DOHH2 (cell line): ENCODE measurements around the gene GFM1.

Experiments used
- H3F3A ChIP-seq: fragments of 200-600 bp; sonication (generic), shearing (Covaris generic); 2 replicates; pipeline ENCODE4 v1.6.0; 2016; ENCODE audit warnings: antibody characterized with exemption, mild to moderate bottlenecking; ENCODE audit not compliant: control insufficient read depth, insufficient read depth
- H3K27ac ChIP-seq: fragments of 200-600 bp; sonication (generic); 2 replicates; pipeline ENCODE4 v1.5.1; 2014; ENCODE audit warnings: low read depth, mild to moderate bottlenecking, low read length, moderate library complexity
- H3K27me3 ChIP-seq: fragments of 200-600 bp; sonication (generic); 2 replicates; pipeline ENCODE4 v1.6.1; 2014; ENCODE audit warnings: mild to moderate bottlenecking, low read length, mixed read lengths; ENCODE audit not compliant: control insufficient read depth
- H3K36me3 ChIP-seq: fragments of 200-600 bp; sonication (generic); 2 replicates; pipeline ENCODE4 v1.6.1; 2014; ENCODE audit warnings: mild to moderate bottlenecking, low read length, moderate library complexity, mixed read lengths; ENCODE audit not compliant: control insufficient read depth
- H3K4me1 ChIP-seq: fragments of 200-600 bp; sonication (generic); 2 replicates; pipeline ENCODE4 v1.6.1; 2014; ENCODE audit warnings: mild to moderate bottlenecking, low read length, mixed read lengths; ENCODE audit not compliant: control insufficient read depth
- H3K4me2 ChIP-seq: fragments of 200-600 bp; sonication (generic); 2 replicates; pipeline ENCODE4 v1.6.0; 2014; ENCODE audit warnings: mild to moderate bottlenecking, low read length, moderate library complexity
- H3K4me3 ChIP-seq: fragments of 200-600 bp; sonication (generic); 2 replicates; pipeline ENCODE4 v1.5.1; 2014; ENCODE audit warnings: mild to moderate bottlenecking, low read length, mixed read lengths
- H3K79me2 ChIP-seq: fragments of 200-600 bp; sonication (generic); 2 replicates; pipeline ENCODE4 v1.6.1; 2014; ENCODE audit warnings: mild to moderate bottlenecking, low read length, mixed read lengths; ENCODE audit not compliant: control insufficient read depth
- H3K9me2 ChIP-seq: fragments of 200-600 bp; sonication (generic); replicated peaks from 2 replicates; pipeline ENCODE4 v1.6.1; 2014; ENCODE audit warnings: mild to moderate bottlenecking, low read length, mixed read lengths; ENCODE audit not compliant: control insufficient read depth
- H3K9me3 ChIP-seq: fragments of 200-600 bp; sonication (generic); 2 replicates; pipeline ENCODE4 v1.6.1; 2014; ENCODE audit warnings: antibody characterized with exemption, low read length, mixed read lengths; ENCODE audit not compliant: control insufficient read depth, insufficient read depth
- H4K20me1 ChIP-seq: fragments of 200-600 bp; sonication (generic); 2 replicates; pipeline ENCODE4 v1.6.0; 2014; ENCODE audit warnings: low read depth, mild to moderate bottlenecking, antibody characterized with exemption, low read length, moderate library complexity; ENCODE audit not compliant: control insufficient read depth, insufficient read depth
- EZH2phosphoT487 ChIP-seq: fragments of 200-600 bp; sonication (generic); IDR thresholded peaks from 2 replicates; pipeline ENCODE4 v1.6.1; 2017; ENCODE audit warnings: borderline replicate concordance, mild to moderate bottlenecking, antibody characterized with exemption, low read length, moderate library complexity, mixed read lengths
- TF ChIP-seq, protein P1 (sequence below): fragments of 200-600 bp; sonication (generic); IDR thresholded peaks from one replicate; pipeline ENCODE4 v1.5.1; 2014; ENCODE audit warnings: antibody characterized with exemption, mild to moderate bottlenecking, low read depth, low read length; ENCODE audit not compliant: poor library complexity, severe bottlenecking

GFM1 gene

DNA sequence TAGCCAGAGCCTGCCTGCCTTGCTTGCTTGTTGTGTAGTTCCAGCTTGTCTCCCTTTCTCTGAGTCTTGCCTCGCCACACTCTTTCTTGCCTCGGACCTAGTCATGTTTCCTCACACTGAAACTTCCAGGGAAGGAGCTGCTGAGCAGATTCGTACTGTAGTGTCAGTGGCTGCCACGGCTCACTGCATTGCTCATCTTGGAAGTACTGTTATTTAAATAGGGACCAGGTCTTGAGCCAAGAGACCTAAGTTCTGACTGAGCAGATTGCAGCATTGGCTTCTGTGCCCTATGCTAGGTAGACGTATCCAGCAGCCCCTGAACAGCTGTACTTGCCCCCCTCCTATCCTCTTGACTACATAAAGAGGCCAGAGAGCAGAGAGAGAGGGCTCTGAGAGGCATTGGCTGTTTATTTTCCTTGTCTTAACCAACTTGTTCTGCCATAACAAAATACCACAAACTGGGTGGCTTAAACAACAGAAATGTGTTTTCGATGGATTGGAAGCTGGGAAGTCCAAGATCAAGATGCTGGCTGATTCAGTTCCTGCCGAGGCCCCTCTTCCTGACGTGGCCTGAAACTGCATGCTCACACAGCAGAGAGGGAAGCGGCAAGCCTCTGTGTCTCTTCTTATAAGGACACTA lies 93.8 kb downstream of the GFM1 start:
- Histone ChIP-seq H4K20me1 (no peaks in the 10 kb centered on the region), H3K27me3 (no peaks in the 10 kb centered on the region), H3K4me3 (no peak overlapping the region), H3F3A (no peaks in the 10 kb centered on the region), H3K36me3 (no peaks in the 10 kb centered on the region), H3K79me2 (no peaks in the 10 kb centered on the region), H3K4me1 (peaks cover 5% of the 10 kb centered on the region), H3K27ac (no peak overlapping the region), H3K9me3 (no peaks in the 10 kb centered on the region), H3K4me2 (no peak overlapping the region), H3K9me2 (no peaks in the 10 kb centered on the region)
- TF ChIP-seq EZH2phosphoT487: no peak
- TF ChIP-seq, protein P1, sequence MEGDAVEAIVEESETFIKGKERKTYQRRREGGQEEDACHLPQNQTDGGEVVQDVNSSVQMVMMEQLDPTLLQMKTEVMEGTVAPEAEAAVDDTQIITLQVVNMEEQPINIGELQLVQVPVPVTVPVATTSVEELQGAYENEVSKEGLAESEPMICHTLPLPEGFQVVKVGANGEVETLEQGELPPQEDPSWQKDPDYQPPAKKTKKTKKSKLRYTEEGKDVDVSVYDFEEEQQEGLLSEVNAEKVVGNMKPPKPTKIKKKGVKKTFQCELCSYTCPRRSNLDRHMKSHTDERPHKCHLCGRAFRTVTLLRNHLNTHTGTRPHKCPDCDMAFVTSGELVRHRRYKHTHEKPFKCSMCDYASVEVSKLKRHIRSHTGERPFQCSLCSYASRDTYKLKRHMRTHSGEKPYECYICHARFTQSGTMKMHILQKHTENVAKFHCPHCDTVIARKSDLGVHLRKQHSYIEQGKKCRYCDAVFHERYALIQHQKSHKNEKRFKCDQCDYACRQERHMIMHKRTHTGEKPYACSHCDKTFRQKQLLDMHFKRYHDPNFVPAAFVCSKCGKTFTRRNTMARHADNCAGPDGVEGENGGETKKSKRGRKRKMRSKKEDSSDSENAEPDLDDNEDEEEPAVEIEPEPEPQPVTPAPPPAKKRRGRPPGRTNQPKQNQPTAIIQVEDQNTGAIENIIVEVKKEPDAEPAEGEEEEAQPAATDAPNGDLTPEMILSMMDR: no peak

- Histone ChIP-seq H3K4me3 (no peak overlapping the region), H3K9me2 (no peaks in the 10 kb centered on the region), H3F3A (no peaks in the 10 kb centered on the region), H3K4me1 (peaks cover 10% of the 10 kb centered on the region), H4K20me1 (no peaks in the 10 kb centered on the region), H3K27me3 (no peaks in the 10 kb centered on the region), H3K36me3 (no peaks in the 10 kb centered on the region), H3K9me3 (no peaks in the 10 kb centered on the region), H3K4me2 (no peak overlapping the region), H3K27ac (no peak overlapping the region), H3K79me2 (no peaks in the 10 kb centered on the region)
- TF ChIP-seq, protein P1: no peak
- no peak for TF ChIP-seq EZH2phosphoT487
These were observed 94.3 kb downstream of the GFM1 start for GRCh38 chr3:158738653-158739052.

- no peaks in the 10 kb centered on the region for H3K79me2 ChIP-seq
- TF ChIP-seq, protein P1: no peak
- no peak for TF ChIP-seq EZH2phosphoT487
These were observed 94.8 kb downstream of the GFM1 start for GRCh38 chr3:158739078-158739477.

DNA sequence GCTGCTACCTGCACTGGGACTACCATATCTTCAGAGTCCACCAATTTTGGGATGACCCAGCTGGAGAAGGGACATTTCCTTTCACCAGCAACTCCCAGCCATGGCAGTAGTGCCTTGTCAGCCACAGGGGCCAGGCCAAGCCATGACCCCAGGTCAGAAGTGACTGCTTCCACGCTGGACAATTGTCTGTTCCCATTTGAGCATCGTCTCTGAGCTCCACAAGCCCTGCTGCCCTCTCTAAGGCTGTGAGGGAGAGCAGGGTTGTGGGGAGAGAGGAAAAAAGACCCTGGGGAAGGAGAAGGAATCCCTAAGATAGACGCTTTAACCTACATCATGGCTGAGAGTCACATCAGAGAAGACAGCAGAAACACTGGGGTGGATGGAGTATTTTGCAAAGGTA lies 95.3 kb downstream of the GFM1 start:
- TF ChIP-seq, protein P1: no peak
- TF ChIP-seq EZH2phosphoT487: no peak
- Histone ChIP-seq H3K27ac (no peak overlapping the region), H3K9me3 (no peaks in the 10 kb centered on the region), H3K36me3 (no peaks in the 10 kb centered on the region), H3K4me3 (no peak overlapping the region), H3K9me2 (no peaks in the 10 kb centered on the region), H3K27me3 (no peaks in the 10 kb centered on the region), H3K4me2 (no peak overlapping the region), H3K79me2 (no peaks in the 10 kb centered on the region), H3F3A (no peaks in the 10 kb centered on the region), H4K20me1 (no peaks in the 10 kb centered on the region), H3K4me1 (peaks cover 12% of the 10 kb centered on the region)

More at GRCh38 chr3:158739078-158739477, 94.8 kb downstream of the GFM1 start:
- Histone ChIP-seq H3K9me3 (no peaks in the 10 kb centered on the region), H4K20me1 (no peaks in the 10 kb centered on the region), H3K27ac (no peak overlapping the region), H3F3A (no peaks in the 10 kb centered on the region), H3K4me2 (no peak overlapping the region), H3K9me2 (no peaks in the 10 kb centered on the region), H3K36me3 (no peaks in the 10 kb centered on the region), H3K4me3 (no peak overlapping the region), H3K4me1 (peaks cover 12% of the 10 kb centered on the region), H3K27me3 (no peaks in the 10 kb centered on the region)
